Measurements from ENCODE around the gene BCL2. TPM values are rescaled to one million over a fixed set of nuclear protein-coding genes. Genes with fewer than 3 reads are reported as not detected.

Gene BCL2
- total RNA-seq, 4 donors from 2014 or later, result 14.3 to 34.8 (median 23.5) TPM

GRCh38 chr18:63273222-63273927, 46.2 kb downstream of the BCL2 start:
- no peak for DNase-seq

GRCh38 chr18:63272638-63273037, 46.9 kb downstream of the BCL2 start:
- DNase-seq, result no peak
- Histone ChIP-seq H3K4me3 (no peak overlapping the region), H3K4me1 (peaks cover 0 to 24% (median 2%) of the 10 kb centered on the region in 4 donors), H3K36me3 (no peaks in the 10 kb centered on the region), H3K9me3 (no peaks in the 10 kb centered on the region), H3K27ac (peak overlapping the region in 3 of 4 donors; percentile 10 to 44 (median 18)), H3K27me3 (no peaks in the 10 kb centered on the region)
- in situ Hi-C loops (cut with MboI; ENCODE audit: low pct_ligation_motif_present in 1 of 4, low pct_unique_long_range_greater_than_20kb in 1 of 4, low sequenced_read_pairs in 3 of 4) (no loop called here), intact Hi-C loops (cut with DNase I; ENCODE audit: low total_unique reads) (no loop called here)
- TF ChIP-seq POLR2AphosphoS5 (IDR thresholded peaks at IDR 0.05), result no peak
- no peak for TF ChIP-seq CTCF (IDR thresholded peaks at IDR 0.05)
- no peak for TF ChIP-seq EP300 (IDR thresholded peaks at IDR 0.05; ENCODE audit: low read depth)
- TF ChIP-seq POLR2A (IDR thresholded peaks at IDR 0.05), result no peak
- 67 to 92% methylated on average over 1 of the region's 1 CpG for WGBS, 2 donors (ENCODE audit: low coverage in 1 of 2)

More at GRCh38 chr18:63273222-63273927, 46.2 kb downstream of the BCL2 start:
- no peaks in the 10 kb centered on the region for H3K36me3 ChIP-seq
- no peak overlapping the region for H3K27ac ChIP-seq
- in situ Hi-C loops (cut with MboI; ENCODE audit: low pct_ligation_motif_present in 1 of 4, low pct_unique_long_range_greater_than_20kb in 1 of 4, low sequenced_read_pairs in 3 of 4), result no loop called here
- H3K9me3 ChIP-seq, result no peaks in the 10 kb centered on the region
- no peak overlapping the region for H3K4me3 ChIP-seq
- WGBS, 2 donors (ENCODE audit: low coverage in 1 of 2), result 72 to 80% methylated on average over 13 of the region's 13 CpGs
- H3K27me3 ChIP-seq, result no peaks in the 10 kb centered on the region
- H3K4me1 ChIP-seq, result peaks cover 0 to 22% (median 1%) of the 10 kb centered on the region in 4 donors
- TF ChIP-seq EP300 (IDR thresholded peaks at IDR 0.05; ENCODE audit: low read depth) (no peak), POLR2A (IDR thresholded peaks at IDR 0.05) (no peak), POLR2AphosphoS5 (IDR thresholded peaks at IDR 0.05) (no peak), CTCF (IDR thresholded peaks at IDR 0.05) (no peak)
- intact Hi-C loops (cut with DNase I; ENCODE audit: low total_unique reads), result no loop called here

- Histone ChIP-seq H3K4me1 (peaks cover 0 to 29% (median 2%) of the 10 kb centered on the region in 4 donors), H3K27ac (peak overlapping the region in 3 of 4 donors; percentile 10 to 44 (median 18)), H3K9me3 (no peaks in the 10 kb centered on the region), H3K4me3 (no peak overlapping the region), H3K36me3 (no peaks in the 10 kb centered on the region), H3K27me3 (no peaks in the 10 kb centered on the region)
- intact Hi-C loops (cut with DNase I; ENCODE audit: low total_unique reads), result no loop called here
- 78 to 85% methylated on average over 3 of the region's 3 CpGs for WGBS, 2 donors (ENCODE audit: low coverage in 1 of 2)
- in situ Hi-C loops (cut with MboI; ENCODE audit: low pct_ligation_motif_present in 1 of 4, low pct_unique_long_range_greater_than_20kb in 1 of 4, low sequenced_read_pairs in 3 of 4), result no loop called here
- no peak for DNase-seq
- no peak for TF ChIP-seq POLR2A (IDR thresholded peaks at IDR 0.05)
- TF ChIP-seq EP300 (IDR thresholded peaks at IDR 0.05; ENCODE audit: low read depth), result no peak
- no peak for TF ChIP-seq POLR2AphosphoS5 (IDR thresholded peaks at IDR 0.05)
- TF ChIP-seq CTCF (IDR thresholded peaks at IDR 0.05), result no peak
Observed at GRCh38 chr18:63271881-63272299, 47.7 kb downstream of the BCL2 start.

- in situ Hi-C loops (cut with MboI; ENCODE audit: low pct_ligation_motif_present in 1 of 4, low pct_unique_long_range_greater_than_20kb in 1 of 4, low sequenced_read_pairs in 3 of 4) (no loop called here), intact Hi-C loops (cut with DNase I; ENCODE audit: low total_unique reads) (no loop called here)
- DNase-seq, result no peak
- WGBS, 2 donors (ENCODE audit: low coverage in 1 of 2), result 85 to 95% methylated on average over 4 of the region's 4 CpGs
- TF ChIP-seq POLR2AphosphoS5 (IDR thresholded peaks at IDR 0.05) (no peak), EP300 (IDR thresholded peaks at IDR 0.05; ENCODE audit: low read depth) (no peak)
- no peaks in the 10 kb centered on the region for H3K9me3 ChIP-seq
- H3K36me3 ChIP-seq, result no peaks in the 10 kb centered on the region
- no peaks in the 10 kb centered on the region for H3K27me3 ChIP-seq
- peaks cover 0 to 34% (median 2%) of the 10 kb centered on the region in 4 donors for H3K4me1 ChIP-seq
- H3K27ac ChIP-seq, result peak overlapping the region in 1 of 4 donors; percentile 10
- no peak overlapping the region for H3K4me3 ChIP-seq
Observed at GRCh38 chr18:63271148-63271547, 48.4 kb downstream of the BCL2 start.

Data from transverse colon (tissue), 4 donors.